HG02642 (cell line): Measurements from ENCODE around the gene MAP3K21.

Source experiments
- ATAC-seq: cut with Tn5 transposase; IDR thresholded peaks from one replicate; pipeline ENCODE4 v1.9.1; 2021; ENCODE audit warnings: mild to moderate bottlenecking; ENCODE audit not compliant: unreplicated experiment, poor library complexity

MAP3K21 gene

DNA sequence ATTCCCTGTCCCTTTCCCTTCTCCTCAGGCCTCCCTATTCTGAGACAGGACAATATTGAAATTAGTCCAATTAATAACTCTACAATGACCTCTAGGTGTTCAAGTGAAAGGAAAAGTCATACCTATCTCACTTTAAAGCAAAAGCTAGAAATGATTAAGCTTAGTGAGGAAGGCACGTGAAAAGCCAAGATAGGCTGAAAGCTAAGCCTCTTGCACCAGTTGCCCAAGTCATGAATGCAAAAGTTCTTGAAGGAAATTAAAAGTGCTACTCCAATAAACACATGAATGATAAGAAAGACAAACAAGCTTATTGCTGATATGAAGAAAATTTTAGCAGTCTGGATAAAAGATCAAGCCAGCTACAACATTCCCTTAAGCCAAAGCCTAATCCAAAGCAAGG lies 3.8 kb upstream of the MAP3K21 start:
- no peak for ATAC-seq

DNA sequence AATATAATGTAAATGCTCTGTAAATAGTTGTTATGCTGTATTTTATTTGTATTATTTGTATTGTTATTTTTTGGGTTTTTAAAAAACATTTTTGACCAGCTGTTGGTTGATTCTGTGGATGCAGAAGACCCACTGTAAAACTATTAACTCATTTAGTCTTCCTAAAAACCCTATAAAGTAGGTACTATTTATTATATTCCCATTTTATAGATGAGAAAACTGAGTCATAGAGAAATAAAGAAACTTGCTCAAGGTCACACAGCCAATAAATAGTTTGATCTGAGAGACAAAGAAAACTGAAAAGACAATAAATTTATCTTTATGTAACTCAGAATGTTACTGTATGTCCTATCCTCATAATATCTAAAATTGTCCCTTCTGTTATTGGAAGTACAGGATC lies 1.2 kb upstream of the MAP3K21 start:
- ATAC-seq: no peak

DNA sequence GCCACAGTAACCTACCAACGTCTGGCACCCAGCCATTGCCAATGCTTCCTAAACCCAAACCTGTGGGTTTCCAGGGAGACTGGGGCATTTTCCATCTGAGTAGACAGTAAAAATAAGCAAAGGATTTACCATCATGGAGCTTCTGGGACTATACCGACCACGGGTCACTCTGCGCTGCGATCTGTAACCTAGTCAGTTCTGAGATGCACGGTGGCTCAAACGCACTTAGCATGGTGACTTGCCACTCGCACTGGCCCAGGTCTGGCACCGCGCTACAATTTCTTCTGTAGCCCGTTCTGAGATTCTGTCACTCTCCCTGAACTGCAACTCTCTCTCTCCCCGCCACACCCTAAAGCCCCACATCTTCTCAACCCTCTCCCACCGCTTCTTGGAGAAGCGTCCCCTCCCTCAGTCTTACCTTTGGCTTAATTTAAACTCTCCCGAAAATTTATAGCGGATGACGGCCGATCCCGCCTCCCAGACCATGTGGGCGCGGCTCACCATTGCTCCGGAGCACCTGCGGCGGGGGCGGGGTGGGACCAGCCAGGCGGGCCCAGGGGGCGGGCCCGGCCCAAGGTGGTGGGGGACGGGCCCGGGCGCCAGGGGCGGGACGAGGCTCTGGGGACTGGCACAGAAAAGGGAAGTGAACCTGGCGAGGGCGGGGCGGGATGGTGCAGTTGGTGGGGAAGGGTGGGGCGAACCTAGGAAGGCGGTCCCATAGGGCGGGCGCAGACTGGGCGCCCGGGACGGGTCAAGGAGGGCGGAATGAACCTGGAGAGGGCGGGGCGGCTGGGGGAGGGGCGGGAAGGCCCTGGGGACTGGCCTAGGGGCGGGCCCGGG lies 493 bp upstream of the MAP3K21 start:
- peak; percentile 92 for ATAC-seq

DNA sequence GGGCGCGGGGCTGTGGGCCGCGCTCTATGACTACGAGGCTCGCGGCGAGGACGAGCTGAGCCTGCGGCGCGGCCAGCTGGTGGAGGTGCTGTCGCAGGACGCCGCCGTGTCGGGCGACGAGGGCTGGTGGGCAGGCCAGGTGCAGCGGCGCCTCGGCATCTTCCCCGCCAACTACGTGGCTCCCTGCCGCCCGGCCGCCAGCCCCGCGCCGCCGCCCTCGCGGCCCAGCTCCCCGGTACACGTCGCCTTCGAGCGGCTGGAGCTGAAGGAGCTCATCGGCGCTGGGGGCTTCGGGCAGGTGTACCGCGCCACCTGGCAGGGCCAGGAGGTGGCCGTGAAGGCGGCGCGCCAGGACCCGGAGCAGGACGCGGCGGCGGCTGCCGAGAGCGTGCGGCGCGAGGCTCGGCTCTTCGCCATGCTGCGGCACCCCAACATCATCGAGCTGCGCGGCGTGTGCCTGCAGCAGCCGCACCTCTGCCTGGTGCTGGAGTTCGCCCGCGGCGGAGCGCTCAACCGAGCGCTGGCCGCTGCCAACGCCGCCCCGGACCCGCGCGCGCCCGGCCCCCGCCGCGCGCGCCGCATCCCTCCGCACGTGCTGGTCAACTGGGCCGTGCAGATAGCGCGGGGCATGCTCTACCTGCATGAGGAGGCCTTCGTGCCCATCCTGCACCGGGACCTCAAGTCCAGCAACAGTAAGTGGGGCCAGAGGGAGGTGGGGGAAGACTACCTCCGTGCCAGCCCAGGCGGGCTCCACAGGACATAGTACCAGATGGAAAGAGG lies 808 bp downstream of the MAP3K21 start:
- peak; percentile 25 for ATAC-seq

DNA sequence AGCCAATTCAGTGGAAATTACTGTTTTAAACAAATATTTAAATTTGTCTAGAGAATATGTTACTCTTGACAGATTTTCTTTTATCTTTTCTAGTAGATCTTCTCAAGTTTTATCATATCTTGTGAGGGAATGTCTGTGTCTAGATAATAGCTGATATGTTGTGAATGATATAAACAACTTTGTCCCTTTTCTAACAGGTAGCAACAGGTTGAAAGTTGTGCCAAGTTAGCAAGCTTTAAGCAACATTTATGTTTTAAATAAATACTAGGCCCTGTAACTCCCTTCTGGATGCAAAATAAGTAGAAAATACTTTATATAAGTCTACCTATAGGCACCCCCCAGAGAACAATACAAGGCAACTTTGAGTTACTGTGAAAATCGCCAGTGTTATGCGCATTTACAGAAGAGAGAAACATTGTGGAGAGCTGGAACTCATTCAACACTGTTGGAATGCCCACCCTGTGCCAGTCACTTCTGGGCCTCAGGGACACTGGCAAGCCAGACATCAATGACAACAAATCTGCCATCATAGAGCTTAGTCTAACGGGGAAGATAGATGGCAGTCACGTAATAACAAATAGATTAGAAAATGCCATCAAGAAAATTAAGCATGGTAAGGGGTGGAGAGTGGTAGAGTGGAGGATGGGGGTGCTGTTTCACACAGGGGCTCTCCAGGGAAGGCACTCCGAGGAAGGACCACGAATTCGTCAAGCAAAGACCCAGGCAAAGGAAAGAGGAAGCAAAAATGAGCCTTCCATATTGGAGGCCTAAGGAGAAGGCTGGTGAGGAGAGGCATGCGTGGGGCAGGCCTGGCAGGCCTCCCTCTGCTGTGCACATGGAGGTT lies 4.4 kb downstream of the MAP3K21 start:
- ATAC-seq: no peak

DNA sequence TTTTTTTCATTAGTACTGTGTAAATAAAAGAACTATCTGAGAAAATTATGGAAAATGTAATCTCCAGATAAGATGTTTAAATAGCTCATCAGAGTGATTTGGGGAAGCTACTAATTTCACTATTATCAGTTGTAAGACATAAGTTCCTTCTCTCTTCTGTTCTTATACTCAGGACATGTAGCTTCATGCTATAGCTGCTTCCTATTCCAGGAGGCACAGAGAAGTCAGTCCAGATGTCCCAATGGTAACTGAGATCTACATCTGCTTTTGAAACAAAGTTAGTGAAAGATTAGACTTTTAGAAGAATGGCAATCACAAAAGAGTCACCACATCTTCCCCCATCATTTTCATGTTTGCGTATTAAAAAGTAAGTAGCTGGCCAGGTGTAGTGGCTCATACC lies 5.6 kb downstream of the MAP3K21 start:
- ATAC-seq: no peak

DNA sequence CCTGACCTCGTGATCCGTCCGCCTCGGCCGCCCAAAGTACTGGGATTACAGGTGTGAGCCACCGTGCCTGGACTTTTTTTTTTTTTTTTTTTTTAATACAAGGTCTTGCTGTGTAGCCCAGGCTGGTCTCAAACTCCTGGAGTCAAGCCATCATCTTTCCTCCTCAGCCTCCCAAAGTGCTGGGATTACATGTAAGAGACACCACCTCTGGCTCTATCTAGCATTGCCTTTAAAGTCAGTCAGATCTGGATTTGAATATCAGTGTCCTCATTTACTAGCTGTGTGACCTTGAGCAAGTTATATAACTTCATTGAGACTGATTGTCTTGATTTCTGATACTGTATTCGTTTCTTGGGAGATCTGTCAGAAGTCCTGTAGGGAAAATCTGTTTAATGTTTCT lies 6.6 kb downstream of the MAP3K21 start:
- no peak for ATAC-seq

DNA sequence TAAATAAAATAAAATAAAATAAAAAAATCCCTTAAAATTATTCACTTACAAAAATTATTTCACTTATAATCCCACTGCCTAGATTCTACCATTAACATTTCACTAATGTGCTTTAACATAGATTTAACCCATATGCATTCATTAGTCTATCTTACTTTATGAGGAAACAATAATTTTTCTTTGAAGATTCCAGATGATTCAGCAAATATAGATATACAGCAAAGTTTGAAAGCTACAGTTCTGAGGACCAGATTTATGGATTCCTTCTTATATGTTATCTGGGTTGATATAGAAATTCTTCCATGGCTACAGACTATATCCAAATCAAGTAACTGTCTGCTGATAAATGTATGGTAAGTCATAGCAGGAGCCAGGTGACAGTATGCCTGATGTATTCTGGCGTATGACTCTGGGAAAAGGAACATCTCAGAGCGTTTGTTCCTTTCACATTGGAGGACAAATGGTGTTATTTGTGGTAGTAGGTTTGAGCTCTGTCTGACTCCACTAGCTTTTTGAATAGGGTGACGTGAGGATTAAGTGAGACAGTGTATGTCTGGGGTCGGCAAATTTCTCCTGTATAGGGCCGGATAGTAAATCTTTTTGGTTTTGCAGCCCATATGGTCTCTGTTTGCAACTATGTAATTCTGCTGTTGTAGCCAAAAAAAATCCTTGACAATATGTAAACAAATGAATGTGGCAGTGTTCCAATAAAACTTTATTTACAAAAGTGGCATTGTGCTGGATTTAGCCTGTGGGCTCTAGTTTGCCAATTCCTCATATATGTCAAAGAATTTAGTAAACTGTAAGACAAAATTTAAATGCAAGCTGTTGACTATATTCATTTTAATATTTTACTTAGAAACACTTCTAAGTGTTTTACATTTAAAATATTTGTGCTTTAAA lies 9.3 kb downstream of the MAP3K21 start:
- no peak for ATAC-seq

DNA sequence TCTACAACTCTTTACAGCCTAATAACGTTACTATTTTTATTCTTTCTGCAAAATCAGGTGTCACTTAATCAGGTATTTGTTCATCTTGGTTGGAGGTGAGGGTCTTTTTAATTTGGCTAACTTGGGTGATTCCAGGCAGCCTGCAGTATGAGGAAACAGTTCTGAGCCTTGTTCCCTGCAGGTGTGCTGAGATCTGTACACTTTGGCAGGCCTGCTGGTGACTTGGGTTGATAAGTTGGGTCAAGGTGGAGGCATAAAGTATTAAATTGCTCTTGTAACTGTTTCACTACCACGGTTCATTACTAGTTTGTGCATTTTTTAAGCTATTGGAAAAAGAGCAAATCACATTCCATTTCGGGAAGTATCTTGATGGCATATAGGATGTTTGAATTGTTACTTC lies 10.0 kb downstream of the MAP3K21 start:
- ATAC-seq: no peak

DNA sequence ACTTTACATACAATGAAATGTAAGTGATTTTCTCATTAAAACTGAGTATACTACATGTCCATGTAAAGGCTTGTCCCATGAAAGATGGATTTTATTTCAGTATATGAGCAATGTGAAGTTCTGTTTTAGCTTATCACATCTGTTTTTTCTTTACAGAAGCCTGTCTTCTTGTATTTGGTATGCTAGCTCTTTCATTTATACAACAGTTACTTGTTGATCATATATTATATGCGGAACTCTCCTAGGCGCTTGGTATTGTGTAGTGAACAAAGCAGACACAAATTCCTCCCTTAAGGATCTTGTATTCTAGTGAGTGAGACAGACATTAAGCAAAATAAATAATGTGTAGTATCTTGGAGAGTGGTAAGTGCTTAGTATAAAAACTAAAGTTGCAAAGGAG lies 10.6 kb downstream of the MAP3K21 start:
- no peak for ATAC-seq

DNA sequence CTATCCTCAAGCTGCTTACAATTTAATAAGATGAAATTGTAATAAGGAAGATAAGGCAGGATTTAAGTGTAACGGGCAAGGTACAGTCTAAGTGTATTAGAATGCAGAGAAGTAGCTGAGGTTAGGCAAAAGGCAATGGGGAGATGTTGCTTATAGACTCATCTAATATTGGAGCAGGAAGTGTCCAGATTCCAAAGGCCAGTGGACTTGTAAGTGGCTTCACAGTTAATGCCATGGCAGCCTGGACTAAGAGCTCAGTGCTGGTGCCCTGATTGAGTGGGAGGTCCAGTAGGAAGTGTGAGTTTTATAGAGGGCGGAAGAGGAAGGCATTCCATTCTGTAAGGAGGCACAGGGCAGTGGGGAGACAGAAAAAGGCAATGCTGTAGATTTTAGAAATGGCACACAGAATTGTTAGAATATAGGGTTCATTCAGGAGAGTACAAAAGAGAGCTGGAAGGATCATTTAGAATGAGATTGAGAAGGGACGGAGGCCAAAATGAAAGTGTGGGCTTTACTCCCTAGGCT lies 12.6 kb downstream of the MAP3K21 start:
- no peak for ATAC-seq

DNA sequence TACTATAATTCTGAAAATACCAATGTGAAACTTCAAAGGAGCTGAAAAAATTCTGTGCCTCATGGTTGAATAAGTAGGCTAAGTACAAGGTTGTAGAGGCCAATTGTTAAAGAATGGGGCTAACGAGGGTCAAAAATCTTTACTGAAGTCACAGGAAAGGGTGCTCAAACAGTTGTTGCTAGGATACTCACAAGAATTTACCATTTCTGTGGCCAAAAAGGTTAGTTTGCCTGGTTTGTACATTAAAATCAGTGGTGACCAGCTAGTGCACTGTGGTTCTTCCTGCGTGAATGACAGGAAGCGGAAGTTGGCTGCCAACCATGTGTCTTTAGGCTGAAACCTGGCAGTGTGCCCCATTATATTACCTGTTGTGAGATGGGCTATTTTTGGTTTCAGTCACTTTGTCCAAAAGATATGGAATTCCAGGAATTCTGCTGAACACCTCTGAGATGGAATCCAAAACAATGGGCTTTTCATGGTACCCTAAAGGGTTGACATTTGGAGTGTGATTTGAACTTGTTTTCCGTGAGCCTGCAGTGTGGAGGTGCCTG lies 13.5 kb downstream of the MAP3K21 start:
- ATAC-seq: no peak

DNA sequence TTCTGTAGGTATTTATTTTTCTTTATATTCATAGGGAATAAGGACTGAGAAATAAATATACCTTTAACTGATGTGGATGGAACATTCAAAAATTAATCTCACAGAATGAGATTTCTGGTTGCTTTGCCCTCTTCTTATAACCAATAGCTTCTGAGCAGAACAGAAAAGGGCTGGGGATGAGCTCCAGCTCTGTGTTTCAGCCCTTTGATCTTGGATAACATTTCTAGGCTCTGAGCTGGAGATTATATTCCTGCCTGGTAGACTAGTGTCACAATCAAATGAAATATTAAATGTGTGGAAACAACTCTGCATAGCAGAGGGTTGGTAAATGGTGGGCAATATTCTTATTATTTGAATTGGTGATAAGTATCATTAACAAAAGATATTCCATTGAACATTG lies 14.6 kb downstream of the MAP3K21 start:
- ATAC-seq: no peak

DNA sequence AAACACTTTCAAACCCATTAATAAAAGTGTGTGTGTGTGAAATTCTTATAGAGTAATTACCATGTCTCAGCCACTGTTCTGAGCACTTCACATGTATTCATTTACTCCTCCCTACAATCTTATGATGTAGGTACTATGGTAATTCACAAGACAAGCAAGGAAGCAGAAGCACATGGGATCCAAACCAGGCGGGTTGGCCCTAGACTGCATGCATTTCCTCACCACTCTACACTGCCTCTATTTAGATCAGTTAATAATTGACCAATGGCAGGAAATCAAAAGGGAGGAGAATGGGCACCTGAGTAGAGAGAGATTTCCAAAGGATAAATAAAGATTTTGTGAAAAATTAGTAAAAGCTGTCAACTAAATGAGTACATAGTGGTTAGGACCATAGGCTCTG lies 15.7 kb downstream of the MAP3K21 start:
- no peak for ATAC-seq

DNA sequence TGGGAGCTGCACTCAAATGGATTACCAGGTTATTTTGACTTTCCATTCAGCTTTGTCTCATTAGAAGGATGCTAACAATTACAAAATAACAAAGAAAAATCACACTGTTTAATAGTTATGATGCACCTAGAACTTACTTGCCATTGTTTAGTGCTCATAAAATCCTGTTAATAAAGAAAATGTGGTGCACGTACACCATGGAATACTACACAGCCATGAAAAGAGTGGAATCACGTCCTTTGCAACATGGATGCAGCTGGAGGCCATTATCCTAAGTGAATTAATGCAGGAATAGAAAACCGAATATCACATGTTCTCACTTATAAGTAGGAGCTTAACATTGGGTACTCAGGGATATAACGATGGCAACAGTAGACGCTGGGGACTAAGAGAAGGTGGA lies 19.8 kb downstream of the MAP3K21 start:
- no peak for ATAC-seq

DNA sequence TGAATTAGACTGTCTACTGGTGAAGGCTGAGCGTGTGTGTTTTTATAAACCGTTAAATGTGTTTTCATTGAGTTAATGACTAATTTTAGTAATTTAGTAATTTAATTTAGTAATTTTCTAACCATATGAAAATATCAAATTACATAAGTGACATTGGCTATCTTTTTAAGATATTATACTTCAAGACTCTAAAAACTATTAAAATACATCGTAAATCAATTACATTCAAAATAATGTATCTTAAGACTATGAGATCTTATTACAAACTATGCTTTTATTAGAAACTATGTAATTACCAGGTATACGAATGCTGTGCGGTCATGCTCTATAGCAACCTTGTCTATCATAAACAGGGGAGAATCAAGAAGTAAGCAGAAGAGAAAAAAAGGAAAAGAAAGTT lies 21.6 kb downstream of the MAP3K21 start:
- ATAC-seq: no peak

DNA sequence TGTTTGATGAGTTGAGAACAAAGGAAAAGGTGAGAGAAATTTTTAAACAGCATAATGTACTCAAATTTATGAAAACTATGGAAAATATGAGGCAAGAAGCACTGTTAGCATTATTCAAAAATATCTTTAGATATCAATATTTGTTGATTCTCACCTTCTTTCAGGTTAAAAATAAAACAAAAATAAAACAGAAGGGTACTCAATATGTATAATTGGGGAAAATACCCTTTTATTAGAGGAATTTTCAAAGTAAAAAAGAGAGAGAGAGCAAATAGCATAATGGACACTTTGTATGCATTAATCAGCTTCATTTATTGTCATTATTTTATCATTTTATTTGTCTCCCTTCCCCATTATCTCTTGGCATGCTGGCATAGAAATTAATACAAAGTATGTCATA lies 27.5 kb downstream of the MAP3K21 start:
- ATAC-seq: no peak

DNA sequence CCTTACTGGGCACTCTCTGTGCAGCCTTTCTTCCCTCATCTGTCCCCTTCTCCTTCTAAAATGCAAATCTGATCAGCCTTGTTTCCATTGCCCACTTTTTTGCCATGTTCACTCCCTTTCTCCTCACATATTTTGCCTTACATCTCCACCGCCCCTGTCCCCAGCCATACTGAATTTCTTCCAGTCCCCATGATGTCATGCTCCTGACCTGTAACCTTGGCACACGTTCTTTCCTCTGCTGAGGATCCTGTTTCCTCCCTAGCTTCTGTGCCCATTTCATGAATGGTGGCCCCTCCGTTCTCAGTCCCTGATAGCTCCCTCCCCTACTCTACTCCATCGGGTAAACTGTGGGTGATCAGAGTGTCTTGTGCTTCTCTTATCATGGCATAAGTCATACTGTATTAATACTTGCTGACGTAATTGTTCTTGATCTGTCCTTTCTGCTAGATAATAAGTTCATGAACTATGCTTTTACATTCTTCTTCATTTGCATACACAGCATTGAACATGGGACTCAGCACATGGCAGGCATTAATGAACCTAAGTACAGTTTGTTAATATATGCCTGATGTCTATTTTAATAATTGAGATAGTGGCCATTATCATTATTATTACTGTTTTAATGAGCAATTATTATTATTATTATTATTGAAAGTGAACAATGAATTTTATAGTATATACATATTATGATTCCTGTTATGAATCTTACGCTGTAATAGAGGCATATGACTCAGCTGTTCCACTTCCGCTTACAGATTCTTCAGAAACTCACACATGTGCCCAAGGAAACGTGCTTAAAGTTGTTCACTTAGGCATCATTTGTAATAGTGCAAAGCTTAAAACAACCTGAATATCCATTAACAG lies 28.5 kb downstream of the MAP3K21 start:
- no peak for ATAC-seq

DNA sequence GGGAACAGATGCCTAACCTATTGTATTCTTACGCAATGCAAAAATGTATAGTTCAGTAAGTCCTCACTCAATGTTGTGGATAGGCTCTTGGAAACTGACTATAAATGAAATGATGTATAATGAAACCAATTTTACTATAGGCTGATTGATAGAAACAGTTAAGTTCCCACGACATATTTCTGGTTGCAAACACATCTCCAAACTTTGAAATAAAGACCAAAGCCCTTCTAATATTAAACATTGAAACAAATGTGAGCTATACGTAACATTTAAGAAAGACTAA lies 29.1 kb downstream of the MAP3K21 start:
- no peak for ATAC-seq
